ENCODE results near the gene LSM10.

GRCh38 chr1:36419569-36419968, 21.9 kb upstream of the LSM10 start:
- TF ChIP-seq CTCF (IDR thresholded peaks at IDR 0.05; ENCODE audit: low read depth, low read length) (no peak), EZH2phosphoT487 (IDR thresholded peaks at IDR 0.05; ENCODE audit: low read depth) (no peak)
